ENCODE results near the gene DUS1L.
A peak's percentile ranks its signal among the peaks of the same experiment; 100 is the strongest.

DUS1L gene

DNA sequence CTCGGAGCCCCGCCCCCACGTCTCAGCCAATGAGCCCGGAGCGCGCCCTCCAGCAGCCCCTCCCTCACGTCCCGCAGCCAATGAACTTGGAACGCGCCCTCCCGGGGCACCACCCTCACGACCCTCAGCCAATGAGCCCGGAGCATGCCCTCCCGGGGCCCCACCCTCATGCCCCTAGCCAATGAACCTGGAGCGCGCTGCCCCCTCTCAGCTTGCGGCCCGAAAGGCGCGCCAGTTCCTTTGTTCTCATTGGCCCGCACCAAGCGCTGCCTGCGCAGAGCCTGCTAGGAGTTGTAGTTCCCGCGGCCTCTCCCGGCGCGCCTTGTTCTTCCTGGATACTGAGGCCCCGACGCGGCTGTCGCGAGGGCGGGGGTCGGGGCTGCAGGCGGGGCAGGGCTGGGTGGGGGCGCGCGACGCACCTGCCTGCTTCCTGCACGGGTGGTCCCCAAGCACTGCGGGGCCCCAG is 42.6 kb downstream of the DUS1L start, which contains the start of gene LRRC45:
LRRC45 (plus strand) TSS at position 325 of the 466 bp plus-strand sequence. CDS start 339 bp downstream, outside the sequence.
- DNase-seq: peak; percentile 99 to 100

GRCh38 chr17:82022310-82022980 is 43.2 kb downstream of the DUS1L start, which contains the start of gene CENPX:
TSS of gene CENPX (minus strand) at chr17:82022878. CDS start at chr17:82022861, 17 bp downstream.
- no peak for DNase-seq

DNA sequence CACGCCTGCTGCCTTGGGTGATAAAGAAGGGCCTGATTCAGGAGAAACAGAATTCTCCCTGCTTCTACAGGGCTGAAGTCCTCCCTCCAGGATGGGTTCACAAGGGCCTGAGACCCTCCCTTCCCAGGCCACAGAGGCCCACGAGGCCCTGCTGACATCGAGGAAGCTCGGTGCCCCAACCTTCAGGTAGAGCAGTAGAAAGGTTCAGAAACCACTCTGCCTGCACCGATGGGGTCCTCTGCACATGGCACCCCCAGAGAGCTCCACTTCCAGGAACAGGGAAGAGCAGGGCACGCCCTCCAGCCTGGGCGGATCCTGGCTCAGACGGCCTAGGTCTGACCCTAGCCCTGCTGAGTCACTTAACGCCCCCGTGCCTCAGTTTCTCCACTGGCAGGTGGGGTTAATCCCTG is 43.7 kb downstream of the DUS1L start:
- DNase-seq: no peak

DNA sequence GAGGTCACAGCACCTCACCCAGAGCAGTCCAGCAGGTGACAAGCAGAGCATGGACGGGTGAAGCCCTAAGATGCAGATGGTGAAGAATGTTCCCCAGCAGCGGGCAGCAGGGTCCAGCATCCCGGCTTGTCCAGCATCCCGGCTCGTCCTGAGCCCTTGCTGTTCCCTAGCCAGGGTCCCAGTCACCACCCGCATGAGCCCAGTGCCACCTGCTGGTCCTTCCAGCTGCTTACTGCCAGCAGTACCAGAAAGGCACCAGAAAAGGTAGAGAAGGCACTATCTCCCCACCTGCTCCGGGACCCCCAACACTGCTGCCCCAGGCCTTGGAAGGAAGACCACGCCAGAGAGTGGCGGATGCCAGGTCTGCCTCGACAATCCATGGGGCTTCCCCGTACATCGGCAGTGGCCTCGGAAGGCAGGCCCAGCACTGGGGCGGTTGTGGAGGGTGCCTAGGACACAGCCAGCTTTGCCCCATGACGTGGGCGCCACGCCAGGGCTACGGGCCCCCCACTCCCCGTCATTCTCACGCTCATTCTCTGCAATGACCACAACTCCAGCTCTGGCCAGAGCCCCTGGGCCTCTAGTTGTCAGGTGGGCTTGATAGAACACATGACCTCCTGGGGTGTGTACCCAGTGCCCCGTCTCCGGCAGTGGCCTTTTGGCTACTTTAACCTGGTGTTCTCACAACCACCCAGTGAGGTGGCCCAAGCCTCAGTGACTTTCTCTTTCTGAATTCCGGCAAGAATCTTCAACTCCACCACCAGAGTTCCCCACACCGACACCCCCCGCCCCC is 44.3 kb downstream of the DUS1L start:
- peak; percentile 22 to 55 for DNase-seq

DNA sequence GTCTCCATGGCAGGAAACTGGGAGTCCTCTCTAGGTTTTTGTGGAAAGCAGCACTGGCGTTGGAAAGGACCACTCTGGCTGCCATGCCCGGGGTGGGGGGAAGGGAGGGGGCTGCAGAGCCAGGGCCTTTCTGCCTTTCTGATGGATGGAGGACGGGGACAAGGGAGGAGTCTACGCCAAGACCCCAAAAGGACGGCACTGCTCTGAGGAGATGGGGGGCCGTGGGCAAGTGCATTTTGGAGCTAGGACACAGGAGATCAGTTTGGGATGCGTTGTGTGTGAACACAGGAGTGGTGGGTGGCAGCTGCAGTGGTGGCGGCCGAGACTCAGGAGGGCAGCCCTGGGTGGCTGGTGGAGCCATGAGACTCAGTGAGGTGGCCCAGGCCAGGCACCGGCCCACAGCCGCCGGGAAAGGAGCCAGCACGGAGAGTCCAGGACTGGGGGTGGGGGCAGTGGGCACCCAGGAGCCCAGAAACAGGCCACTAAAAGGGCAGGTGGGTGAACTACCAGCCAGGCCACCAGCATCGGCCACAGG is 45.0 kb downstream of the DUS1L start:
- no peak for DNase-seq

- DNase-seq: peak in 1 of 2 experiments; percentile 63
Measured at GRCh38 chr17:82019690-82020571, 45.7 kb downstream of the DUS1L start.

- DNase-seq: no peak
Measured at GRCh38 chr17:82018989-82019689, 46.5 kb downstream of the DUS1L start.

- DNase-seq: no peak
Measured at GRCh38 chr17:82018152-82018988, 47.2 kb downstream of the DUS1L start.

GRCh38 chr17:82017612-82018151 is 47.9 kb downstream of the DUS1L start:
- DNase-seq: no peak

DNA sequence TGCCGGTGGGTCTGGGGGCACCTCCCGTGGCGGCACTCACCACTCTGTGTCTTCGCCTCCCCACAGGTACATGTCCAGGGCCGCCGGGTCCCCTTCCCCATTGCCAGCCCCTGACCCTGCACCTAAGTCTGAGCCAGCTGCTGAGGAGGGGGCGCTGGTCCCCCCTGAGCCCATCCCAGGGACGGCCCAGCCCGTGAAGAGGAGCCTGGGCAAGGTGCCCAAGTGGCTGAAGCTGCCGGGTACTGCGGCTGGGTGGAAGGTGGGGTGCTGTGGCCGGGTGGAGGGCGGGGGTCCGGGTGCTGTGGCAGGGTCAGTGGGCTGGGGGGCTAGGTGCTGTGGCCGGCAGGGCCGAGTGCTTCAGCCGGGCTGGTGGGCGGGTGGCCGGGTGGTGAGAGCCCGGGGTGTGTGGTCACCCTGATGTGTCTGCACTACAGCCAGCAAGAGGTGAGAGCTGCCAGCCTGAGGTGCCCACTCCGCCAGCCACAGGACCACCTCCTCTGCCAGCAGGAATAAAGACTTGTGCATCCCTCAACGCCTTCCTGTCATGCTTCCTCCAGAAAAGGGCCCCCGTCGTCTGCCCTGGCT is 48.6 kb downstream of the DUS1L start:
- DNase-seq: no peak

- DNase-seq: no peak
Measured at GRCh38 chr17:82016061-82016874, 49.3 kb downstream of the DUS1L start.

- no peak for DNase-seq
Measured at GRCh38 chr17:82015311-82015971, 50.2 kb downstream of the DUS1L start.

DNA sequence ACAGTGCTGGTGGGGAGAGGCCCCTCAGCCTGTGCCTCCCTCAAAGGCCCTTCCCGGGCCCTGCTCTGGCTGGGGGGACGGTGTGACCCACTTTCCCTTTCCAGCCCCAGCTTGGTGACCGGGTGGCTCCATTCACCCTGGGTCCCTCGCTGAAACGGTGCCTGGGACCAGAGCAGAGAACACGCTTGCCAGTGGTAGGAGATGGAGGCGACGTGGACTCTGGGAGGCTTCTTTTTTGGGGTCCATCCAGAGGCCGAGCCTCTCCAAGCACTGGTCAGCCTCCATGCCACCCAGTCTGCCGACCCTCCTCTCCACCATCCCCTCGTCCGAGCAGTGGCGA is 50.7 kb downstream of the DUS1L start:
- DNase-seq: no peak

GRCh38 chr17:82014432-82014831 is 51.2 kb downstream of the DUS1L start:
- no peak for DNase-seq

GRCh38 chr17:82013772-82014321 is 51.8 kb downstream of the DUS1L start:
- DNase-seq: no peak

DNA sequence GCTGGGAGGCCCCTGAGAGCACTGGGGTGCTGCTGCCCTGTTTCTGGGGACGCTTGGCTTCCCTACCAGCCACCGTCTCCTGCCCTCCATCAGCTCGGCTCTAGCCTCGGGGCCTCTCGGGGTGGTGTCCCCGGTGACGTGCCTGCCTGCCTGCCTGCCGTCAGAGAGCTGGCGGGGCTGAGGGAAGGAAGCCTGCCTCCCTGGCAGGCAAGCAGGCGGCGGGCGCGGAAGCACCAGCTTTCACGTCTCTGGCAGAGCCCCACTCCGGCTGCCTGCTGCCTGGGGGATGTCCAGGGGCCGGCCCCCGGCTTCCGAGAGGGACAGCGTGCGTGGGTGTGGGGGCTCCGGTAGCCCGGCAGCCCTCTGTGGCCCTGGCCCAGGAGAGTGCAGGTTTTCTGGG is 52.3 kb downstream of the DUS1L start:
- no peak for DNase-seq

DNA sequence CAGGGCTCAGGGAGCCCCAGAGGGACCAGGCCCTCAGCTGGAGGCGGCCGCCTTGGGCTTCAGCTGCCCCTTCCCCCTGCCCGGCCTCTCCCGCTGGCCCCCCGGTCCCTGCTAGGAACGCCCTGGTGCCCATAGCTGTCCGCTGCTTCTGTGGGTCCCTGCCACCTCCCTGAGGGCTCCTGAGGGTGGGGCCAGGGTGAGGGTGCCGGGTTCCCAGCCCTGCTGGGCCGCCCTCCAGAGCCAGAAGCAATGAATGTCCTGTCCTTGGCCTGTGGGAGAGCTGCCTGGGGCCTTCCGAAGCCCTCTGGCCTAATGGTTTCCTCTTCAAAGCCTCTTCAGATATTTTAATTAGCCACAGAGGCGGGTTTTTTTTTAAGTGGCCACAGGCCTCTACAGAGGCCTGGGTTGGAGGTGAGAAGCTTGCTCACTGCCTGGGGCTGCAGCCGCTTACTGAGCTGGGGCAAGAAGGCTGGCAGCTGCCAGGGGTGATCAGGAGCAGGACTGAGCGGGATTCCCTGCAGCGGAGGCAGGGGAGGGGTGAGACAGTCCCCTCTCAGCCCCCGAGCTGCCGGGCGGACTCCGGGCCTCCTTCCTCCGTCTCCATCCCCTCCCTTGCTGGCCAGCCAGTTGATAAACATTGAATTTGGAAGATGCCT is 52.8 kb downstream of the DUS1L start:
- no peak for DNase-seq

- DNase-seq: no peak
Measured at GRCh38 chr17:82012261-82012639, 53.4 kb downstream of the DUS1L start.
